Forelimb muscle (tissue), 1 donor: ENCODE measurements around the gene MEIOSIN. TPM values are rescaled to one million over a fixed set of nuclear protein-coding genes. Genes with fewer than 3 reads are reported as not detected.

Experiments used
- DNase-seq: peaks from one replicate; pipeline ENCODE4 v3.0.0-alpha.2; 2013; ENCODE audit warnings: low read depth
- polyA plus RNA-seq: library from polyadenylated mRNA; unstranded; fragments of 120-200 nt; gene quantifications from one replicate; pipeline ENCODE4 v1.2.1, GENCODE V29; 2013; ENCODE audit not compliant: insufficient read length

MEIOSIN gene
- polyA plus RNA-seq, 1 donor = not detected

DNA sequence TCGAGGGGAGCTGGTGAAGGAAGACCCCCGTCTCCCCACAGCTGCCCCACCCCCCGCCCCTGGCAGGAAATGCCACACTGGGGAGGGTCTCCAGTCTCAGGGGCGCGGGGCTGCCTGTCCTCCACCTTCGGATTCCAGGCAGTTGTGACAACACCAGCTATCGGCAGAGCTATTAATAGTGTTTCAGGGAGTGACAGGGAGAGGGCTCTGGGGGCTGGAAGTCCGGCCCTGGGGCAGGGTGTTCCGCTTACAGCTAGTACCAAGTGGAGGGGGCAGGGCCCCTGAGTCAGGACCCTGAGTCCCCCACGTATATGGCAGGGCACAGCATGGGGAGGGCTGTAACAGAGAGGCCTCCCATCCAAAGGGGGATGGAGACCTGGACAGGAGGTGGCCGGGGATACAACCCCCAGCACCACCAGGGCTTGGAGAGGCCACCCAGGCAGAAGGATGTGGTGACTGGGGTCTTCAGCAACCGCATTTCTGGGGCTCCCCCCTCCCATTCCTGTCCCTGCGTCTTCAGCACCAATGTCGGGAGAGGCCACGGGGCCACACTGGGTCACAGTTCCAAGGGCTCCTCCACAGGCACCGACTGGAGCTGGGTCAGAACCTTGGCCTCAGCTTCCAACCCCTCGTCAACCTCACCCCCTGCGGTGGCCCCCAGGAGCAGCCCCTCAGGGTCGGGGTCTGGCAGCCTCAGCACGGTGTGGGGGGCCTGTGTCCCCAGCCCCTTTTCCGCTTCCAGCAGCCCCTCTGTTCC, 31.9 kb downstream of the MEIOSIN start:
- no peak for DNase-seq

DNA sequence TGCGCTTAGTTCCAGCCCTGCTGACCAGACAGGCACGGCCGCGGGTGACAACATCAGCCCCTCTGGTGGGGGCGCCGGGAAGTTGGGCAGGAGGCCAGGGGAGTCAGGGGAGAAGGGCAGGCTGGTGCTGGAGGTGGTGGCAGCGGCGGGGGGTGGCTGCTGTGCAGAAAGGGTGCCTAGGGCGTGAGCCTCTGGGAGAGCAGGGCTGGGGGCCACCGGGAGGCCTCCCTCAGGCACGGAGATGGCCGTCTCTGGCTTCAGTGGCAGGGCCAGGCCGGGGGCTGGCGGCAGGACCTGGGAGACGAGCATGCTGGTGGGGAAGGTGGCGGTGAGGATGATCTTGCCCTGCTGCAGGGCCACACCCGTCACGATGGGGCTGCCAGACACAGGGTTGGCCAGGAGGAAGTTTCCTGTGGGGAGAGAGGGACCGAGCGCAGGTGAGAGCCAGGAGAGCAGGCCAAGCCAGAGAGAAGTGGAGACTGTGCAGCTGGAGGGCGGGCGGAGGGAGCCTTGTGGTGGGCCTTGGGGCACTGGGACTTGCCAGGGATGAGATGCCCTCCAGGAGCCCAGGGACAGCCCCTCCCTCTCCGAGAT, 32.6 kb downstream of the MEIOSIN start:
- no peak for DNase-seq

DNA sequence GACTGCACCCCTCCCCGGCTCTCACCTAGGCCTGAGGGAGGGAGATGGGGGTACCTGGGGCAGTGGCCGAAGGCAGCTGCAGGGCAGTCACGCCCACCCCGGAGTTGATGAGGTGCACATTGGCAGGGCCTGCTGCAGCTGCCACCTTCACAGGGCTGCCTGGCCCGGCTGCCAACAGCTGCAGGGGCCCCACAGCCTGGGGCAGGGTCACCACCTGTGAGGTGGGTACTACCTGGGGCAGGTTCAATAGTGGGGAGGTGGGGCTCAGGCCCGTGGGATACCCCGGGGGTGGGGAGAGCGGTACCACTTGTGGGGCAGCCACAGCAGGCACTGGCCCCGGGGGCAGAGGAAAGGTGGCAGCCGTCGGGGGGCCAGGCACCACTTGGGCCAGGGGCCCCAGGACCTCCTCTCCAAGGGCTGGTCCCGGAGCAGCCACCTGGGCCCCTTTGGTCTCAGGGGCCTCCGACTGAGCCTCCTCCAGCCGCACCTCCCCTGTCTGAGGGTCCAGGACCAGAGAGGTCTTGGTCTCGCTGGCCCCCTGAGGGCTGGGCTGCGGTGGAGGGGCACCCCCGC, 33.1 kb downstream of the MEIOSIN start:
- DNase-seq = no peak

DNA sequence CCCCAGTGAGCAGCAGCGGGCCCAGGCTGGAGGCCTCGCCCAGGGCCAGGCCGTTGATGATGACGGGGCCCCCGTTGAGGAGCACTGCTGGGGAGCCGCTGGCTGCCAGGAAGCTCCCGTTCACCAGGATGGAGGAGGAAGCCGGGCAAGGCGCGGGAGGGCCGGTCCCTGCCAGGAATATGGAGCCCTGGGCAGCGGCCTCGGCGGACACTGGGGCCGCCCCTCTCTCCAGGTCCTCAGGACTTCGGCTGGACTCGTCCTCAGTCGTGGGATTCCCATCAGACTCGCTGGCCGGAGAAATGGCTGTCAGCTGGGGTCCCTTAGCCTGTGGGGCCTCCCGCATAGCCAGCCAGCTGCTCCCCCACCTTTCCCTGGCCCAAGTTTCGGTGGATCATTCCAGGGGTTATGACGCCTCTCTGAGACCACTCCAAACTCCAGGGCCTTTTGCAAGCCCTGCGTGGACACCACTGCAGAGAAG, 33.7 kb downstream of the MEIOSIN start:
- DNase-seq = no peak

DNA sequence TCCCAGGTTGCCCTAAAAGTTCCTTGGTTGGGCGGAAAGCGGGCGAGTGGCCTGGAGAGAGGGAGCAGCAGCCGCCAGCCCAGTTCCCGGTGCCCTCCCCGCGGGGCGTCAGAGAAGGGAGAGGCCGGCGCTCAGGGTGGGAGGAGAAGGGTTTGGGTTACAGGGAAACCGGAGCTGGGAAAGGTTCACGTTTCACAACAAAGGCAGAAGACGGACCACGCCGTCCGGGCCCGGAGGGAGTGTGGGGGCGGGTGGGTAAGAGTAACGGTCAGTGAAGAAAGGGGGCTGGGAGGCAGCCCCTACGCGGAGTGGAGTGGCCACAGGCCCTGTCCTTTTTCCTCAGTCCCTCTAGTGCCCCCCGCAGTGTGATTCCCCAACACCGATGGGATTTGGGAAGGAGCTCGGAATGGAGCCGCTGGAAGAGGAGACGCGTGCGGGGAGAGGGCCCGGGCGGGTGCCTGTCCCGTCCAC, 34.2 kb downstream of the MEIOSIN start:
- peak; percentile 65 for DNase-seq

DNA sequence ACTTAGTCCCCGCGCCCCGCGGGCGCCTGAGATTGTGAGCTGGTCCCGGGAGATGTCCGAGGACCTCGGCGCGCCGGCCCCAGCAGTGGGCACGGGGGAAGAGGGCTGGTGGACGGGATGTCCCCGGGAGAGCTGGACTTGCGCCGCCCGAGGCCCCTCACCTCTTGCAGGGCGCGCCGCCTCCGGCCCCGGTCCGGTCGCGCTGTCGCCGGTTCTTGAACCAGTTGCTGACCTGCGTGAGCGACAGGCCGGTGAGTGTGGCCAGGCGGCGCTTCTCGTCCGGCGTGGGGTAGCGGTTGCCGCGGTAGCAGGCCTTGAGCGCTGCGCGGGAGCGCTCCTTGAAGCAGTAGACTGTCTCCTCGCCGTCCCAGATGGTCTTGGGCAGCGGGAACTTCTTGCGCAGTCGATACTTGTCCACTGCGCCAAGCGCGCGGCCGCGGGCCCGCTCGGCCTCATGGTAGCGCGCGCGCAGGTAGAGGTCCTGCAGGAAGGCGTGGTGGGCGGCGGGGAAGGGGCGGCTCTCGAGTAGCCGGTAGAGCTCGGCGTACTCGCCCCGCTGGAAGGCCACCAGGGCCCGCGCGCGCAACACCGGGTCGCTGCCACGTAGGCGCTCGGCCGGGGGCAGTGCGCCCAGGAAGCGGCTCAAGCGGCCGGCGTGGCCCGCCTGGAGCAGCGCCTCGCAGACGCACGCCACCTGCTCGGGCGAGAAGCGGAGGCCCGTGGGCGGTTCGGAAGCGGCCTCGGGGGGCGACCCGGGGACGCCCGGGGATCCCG, 34.8 kb downstream of the MEIOSIN start:
- DNase-seq = no peak

DNA sequence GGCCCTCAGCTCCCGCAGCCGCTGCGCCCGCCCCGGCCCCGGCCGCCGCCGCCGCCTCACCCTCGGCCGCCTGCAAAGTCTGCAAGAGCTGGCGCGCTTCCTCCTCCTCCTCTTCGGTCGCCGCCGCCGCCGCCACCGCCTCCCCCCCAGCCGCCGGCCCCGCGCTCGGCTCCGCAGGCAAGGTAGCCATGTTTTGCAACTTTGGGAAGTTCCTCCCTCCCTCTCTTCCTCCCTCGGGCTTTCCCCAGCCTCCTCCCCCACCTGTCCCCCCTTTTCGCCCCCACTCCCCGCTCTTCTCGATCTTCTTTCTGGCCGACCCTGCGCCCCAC, 35.4 kb downstream of the MEIOSIN start:
- no peak for DNase-seq

DNA sequence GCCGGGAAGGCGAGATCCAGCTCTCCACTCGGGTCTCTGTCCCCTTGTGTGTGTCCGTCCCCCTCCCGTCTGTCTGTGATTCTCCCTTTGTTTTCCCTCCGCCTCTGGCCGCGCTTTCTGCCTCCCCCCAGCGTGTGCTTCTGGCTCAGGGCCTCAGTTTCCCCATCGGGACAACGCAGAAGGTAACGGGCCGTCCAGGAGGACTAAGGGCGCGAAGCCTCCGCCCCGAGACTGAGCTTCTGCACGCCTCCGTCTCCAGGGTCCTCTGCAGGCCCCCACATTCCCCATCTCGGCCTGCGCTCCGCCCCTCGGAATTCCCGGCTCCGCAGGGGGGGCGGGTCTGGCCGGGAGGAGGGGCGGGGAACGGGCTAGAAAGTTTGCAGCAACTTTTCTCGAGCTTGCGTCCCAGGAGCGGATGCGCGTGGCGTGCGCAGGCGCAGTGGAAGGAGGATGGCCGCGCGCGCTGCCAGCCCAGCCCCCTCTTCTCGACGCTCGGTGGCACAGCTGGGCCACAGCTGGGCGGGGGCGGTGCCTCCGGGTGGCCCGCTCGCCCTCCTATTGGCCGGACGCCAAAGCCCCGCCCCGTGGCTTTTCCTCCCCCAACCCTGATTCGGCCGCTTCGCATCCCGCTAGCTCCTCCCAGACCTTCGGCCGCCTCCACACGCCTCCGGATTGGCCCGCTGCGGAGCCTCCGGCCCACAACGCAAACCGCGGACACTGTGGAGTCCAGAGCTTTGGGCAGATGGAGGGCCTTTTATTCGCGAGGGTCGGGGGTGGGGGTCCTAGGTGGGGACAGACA, 35.9 kb downstream of the MEIOSIN start, which contains the start of gene SIX5:
Gene SIX5 (minus strand): TSS at position 269 of the 799 bp plus-strand sequence. CDS start 408 bp downstream, outside the sequence.
- peak; percentile 87 for DNase-seq

DNA sequence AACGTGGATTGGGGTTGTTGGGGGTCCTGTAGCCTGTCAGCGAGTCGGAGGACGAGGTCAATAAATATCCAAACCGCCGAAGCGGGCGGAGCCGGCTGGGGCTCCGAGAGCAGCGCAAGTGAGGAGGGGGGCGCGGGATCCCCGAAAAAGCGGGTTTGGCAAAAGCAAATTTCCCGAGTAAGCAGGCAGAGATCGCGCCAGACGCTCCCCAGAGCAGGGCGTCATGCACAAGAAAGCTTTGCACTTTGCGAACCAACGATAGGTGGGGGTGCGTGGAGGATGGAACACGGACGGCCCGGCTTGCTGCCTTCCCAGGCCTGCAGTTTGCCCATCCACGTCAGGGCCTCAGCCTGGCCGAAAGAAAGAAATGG, 36.6 kb downstream of the MEIOSIN start:
- DNase-seq = no peak

DNA sequence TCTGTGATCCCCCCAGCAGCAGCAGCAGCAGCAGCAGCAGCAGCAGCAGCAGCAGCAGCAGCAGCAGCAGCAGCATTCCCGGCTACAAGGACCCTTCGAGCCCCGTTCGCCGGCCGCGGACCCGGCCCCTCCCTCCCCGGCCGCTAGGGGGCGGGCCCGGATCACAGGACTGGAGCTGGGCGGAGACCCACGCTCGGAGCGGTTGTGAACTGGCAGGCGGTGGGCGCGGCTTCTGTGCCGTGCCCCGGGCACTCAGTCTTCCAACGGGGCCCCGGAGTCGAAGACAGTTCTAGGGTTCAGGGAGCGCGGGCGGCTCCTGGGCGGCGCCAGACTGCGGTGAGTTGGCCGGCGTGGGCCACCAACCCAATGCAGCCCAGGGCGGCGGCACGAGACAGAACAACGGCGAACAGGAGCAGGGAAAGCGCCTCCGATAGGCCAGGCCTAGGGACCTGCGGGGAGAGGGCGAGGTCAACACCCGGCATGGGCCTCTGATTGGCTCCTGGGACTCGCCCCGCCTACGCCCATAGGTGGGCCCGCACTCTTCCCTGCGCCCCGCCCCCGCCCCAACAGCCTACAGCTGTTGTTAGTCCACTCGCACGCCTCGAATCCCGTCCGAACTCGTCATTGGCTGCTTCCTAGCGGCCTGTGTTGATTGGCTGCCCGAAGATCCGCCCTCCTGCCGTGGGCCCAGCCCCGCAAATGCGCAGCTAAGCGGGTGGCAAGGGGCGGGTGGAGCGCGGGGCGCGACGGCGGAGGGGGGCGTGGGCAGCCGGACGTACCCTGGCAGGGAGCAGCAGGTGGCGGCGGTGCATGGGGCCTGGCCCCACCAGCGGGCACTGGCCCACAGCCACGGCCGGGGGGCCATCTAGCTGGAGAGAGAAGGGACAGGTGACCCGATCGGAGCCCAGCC, 37.2 kb downstream of the MEIOSIN start:
- peak; percentile 86 for DNase-seq

DNA sequence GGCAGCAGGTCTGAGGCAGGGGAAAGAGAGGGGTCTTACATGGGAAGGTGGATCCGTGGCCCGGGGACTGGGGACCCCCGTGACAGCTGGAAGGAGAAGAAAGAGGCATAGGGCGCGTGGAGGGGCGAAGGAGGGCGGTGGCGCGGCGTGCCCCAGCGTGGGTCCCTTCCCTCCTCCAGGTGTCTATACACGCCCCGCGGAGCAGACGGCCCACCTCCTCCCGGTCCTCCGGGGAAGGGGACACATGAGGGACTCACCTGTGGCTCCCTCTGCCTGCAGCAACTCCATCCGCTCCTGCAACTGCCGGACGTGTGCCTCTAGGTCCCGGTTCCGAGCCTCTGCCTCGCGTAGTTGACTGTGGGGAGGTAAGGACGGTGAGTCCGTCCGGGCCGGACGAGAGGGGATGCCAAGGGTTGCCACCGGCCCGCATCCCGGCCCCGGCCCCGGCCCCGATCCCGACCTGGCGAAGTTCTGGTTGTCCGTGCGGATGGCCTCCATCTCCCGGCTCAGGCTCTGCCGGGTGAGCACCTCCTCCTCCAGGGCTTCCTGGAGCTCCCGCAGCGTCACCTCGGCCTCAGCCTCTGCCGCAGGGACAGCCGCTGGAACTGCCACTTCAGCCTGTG, 38.2 kb downstream of the MEIOSIN start:
- DNase-seq = no peak

DNA sequence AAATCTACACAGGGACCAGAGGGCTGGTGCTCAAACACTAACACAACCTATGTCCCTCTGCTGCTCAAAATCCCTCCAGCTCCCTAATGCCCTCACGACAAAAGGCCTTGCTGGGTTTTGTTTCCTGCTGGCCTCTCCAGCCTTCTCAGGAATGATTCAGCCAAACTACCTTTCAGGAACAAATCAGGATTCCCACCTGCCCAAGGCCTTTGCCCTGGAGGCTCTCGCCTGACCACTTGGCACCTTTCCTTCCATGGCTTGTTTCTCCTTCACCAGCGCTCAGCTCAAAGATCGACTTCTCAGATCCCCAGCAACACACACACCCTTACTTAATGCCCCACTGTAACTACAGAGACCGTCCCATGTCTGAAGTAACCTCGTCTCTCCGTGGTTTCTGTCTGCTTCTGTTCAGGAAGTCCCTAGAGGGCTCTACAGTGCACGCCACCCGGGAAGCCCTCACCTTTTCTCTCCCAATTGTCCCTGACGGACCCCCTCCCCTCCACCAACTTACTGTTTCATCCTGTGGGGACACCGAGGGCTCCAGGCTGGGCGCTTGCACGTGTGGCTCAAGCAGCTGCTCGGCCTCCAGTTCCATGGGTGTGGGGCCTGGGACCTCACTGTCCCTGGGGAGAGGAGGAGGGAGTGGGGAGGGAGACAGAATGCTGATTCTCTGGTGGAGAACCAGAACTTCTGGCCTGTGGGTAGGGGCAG, 39.0 kb downstream of the MEIOSIN start:
- no peak for DNase-seq

DNA sequence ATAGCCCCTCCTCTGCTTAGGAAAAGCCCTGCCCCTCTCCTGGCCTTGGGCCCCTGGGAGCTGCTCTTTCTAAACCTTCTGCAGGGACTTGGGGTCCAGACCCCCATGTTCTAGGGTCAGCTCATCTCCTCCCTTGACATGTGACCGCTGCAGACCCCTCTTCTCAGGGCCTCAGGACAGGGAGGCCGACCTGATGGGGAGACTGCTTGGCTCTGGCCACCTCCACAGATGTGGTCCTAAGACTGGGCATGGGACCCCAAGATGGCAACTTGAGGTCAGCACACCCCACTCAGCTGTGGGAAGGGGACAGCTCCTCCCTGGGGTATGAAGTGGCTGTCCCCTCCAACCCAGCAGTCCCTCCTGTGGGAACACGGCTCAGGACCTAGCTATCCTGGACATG, 39.7 kb downstream of the MEIOSIN start:
- no peak for DNase-seq

DNA sequence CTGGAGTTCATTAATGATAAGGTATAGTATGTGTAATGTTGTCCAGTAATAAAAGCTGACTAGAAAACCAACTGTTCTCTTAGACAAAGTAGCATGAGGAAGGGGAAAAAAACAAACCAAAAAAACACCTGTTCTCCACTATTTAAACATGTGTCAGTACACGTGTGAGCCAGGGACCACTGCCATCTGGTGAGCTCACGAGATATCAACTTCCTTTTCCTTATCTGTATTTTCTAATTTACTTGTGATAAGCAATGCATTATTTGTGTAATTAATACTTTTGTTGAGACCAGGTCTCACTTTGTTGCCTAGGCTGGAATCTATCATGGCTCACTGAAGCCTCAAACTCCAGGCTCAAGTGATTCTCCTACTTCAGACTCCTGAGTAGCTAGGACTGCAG, 40.1 kb downstream of the MEIOSIN start:
- no peak for DNase-seq

DNA sequence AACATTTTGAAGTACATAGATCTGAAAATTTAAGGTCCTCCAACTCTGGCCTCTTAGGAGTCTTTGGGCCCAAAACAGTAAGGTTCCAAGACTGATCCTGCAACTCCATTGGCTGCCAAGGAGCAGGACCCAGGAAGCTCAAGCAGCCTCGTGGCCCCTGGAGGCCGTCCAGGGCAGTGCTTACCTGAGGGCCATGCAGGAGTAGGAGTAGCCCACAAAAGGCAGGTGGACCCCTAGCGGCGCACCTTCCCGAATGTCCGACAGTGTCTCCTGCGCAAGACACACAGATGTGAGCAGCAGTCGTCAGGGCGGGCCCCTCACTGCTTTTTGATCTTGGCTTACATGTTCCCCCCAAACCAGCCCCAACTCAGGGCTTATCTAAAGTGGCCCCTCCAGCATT, 41.5 kb downstream of the MEIOSIN start:
- DNase-seq = no peak

DNA sequence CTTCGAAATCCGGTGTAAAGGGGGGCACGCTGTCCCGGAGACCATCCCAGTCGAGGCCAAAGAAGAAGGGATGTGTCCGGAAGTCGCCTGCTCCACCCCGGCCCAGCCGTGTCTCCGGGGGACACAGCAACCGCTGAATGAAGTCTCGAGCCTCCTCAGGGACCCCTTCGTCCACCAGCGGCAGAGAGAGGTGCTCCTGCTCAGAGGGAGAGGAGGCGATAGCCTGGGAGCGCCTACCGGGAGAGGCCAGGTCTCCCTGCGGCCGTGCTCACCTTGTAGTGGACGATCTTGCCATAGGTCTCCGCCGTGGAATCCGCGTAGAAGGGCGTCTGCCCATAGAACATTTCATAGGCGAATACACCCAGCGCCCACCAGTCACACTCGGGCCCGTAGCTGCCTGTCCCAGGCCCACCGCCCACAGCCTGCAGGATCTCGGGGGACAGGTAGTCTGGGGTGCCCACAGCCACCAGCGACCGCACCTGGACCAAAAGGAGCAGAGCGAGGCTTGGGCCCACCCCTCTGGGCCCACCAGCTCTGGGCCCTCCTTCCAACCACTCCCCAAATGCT, 44.2 kb downstream of the MEIOSIN start:
- DNase-seq = no peak

DNA sequence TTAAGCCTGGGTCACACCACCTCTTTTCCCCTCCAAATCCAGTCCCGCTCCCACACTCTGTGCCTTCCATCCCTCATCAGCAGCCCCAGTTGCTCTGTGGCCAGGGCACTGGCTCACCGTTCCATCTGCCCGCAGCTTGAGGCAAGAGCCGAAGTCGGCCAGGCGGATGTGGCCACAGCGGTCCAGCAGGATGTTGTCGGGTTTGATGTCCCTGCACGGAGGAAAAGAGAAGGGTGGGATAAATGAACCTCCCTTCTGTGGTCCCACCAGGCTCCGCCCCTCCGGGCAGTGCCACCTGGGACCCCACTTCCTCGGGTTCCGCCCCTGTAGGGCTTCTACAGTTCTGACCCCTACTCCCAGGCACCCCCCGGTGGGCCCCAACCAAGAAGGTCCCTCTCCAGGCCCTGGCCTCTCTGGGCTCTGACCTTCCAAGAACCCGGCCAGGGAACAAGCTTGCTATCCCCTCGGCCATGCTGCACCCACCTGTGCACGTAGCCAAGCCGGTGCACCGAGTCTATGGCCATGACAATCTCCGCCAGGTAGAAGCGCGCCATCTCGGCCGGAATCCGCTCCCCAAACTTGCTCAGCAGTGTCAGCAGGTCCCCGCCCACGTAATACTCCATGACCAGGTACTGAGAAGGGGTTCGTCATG, 44.9 kb downstream of the MEIOSIN start:
- no peak for DNase-seq
